ENCODE data around the gene CYP26A1. TPM values are rescaled to one million over a fixed set of nuclear protein-coding genes. Genes with fewer than 3 reads are reported as not detected.

CYP26A1 gene
- total RNA-seq, 1 donor from 2014 or later: not detected

GRCh38 chr10:93070378-93071176, 3.1 kb upstream of the CYP26A1 start:
- no peak overlapping the region for H3K4me3 ChIP-seq (ENCODE audit: low read depth, low read length)
- no peak for DNase-seq (ENCODE audit: low read depth)
- no peak for TF ChIP-seq CTCF (conservative IDR thresholded peaks at IDR 0.05; ENCODE audit: low read depth, low read length)

GRCh38 chr10:93071177-93071472, 2.6 kb upstream of the CYP26A1 start:
- H3K4me3 ChIP-seq (ENCODE audit: low read depth, low read length): no peak overlapping the region
- TF ChIP-seq CTCF (conservative IDR thresholded peaks at IDR 0.05; ENCODE audit: low read depth, low read length): no peak
- DNase-seq (ENCODE audit: low read depth): no peak

GRCh38 chr10:93071674-93072224, 1.9 kb upstream of the CYP26A1 start:
- DNase-seq (ENCODE audit: low read depth): no peak
- peak; percentile 15 for TF ChIP-seq CTCF (conservative IDR thresholded peaks at IDR 0.05; ENCODE audit: low read depth, low read length)
- H3K4me3 ChIP-seq (ENCODE audit: low read depth, low read length): peak overlapping the region; percentile 57

- peak overlapping the region; percentile 57 for H3K4me3 ChIP-seq (ENCODE audit: low read depth, low read length)
- DNase-seq (ENCODE audit: low read depth): no peak
- no peak for TF ChIP-seq CTCF (conservative IDR thresholded peaks at IDR 0.05; ENCODE audit: low read depth, low read length)
Observed at GRCh38 chr10:93072225-93072712, 1.4 kb upstream of the CYP26A1 start.

- no peak for DNase-seq (ENCODE audit: low read depth)
- H3K4me3 ChIP-seq (ENCODE audit: low read depth, low read length): peak overlapping the region; percentile 57
- TF ChIP-seq CTCF (conservative IDR thresholded peaks at IDR 0.05; ENCODE audit: low read depth, low read length): no peak
Observed at GRCh38 chr10:93072713-93073538, 767 bp upstream of the CYP26A1 start.

- no peak for TF ChIP-seq CTCF (conservative IDR thresholded peaks at IDR 0.05; ENCODE audit: low read depth, low read length)
- no peak for DNase-seq (ENCODE audit: low read depth)
- no peak overlapping the region for H3K4me3 ChIP-seq (ENCODE audit: low read depth, low read length)
Observed at GRCh38 chr10:93074147-93074596, 479 bp downstream of the CYP26A1 start.
